IMR-90 (cell line): ENCODE measurements around the gene CRYBG3. TPM values are rescaled to one million over a fixed set of nuclear protein-coding genes. Genes with fewer than 3 reads are reported as not detected.

Source experiments
- ATAC-seq: fragments of 200-7000 bp; cut with Tn5 transposase; 2 replicates; pipeline ENCODE4 v1.9.1; 2020; ENCODE audit warnings: low read depth, mild to moderate bottlenecking, moderate library complexity
- BruUV-seq: library from RNA; stranded (reverse); fragments of 400-500 nt; replicated peaks from 2 replicates; lab custom pipeline; 2021; lab: Mats Ljungman, UMichigan
- CTCF ChIA-PET: fragments of 300-600 bp; formaldehyde crosslinking; extraction: SDS; loops from one replicate; lab custom pipeline; 2021; ENCODE audit warnings: antibody characterized with exemption; lab: Yijun Ruan, JAX
- POLR2A ChIA-PET: fragments of 300-600 bp; sonication (Branson Sonifier 250); formaldehyde crosslinking; loops from one replicate; lab custom pipeline; 2022; ENCODE audit warnings: antibody characterized with exemption; ENCODE audit not compliant: unreplicated experiment; lab: Charles Lee
- DNase-seq: peaks from one replicate; pipeline ENCODE4 v3.0.0; 2013
- H2AFZ ChIP-seq: replicated peaks from 2 replicates; pipeline ENCODE3; 2013; ENCODE audit warnings: low read length, mild to moderate bottlenecking; ENCODE audit not compliant: poor library complexity
- H2AK5ac ChIP-seq: 2 replicates; pipeline ENCODE4 v1.6.1; 2013; ENCODE audit warnings: low read depth, low read length, inconsistent platforms
- H2AK9ac ChIP-seq: replicated peaks from 2 replicates; pipeline ENCODE3; 2013; ENCODE audit warnings: mild to moderate bottlenecking, low read depth, low read length, moderate library complexity; ENCODE audit not compliant: poor library complexity
- H2BK120ac ChIP-seq: 2 replicates; pipeline ENCODE4 v1.6.1; 2013; ENCODE audit warnings: low read depth, low read length, inconsistent platforms
- H2BK15ac ChIP-seq: 3 replicates; pipeline ENCODE4 v1.6.1; 2013; ENCODE audit warnings: low read depth, low read length, inconsistent platforms
- H2BK20ac ChIP-seq: 2 replicates; pipeline ENCODE4 v1.6.1; 2013; ENCODE audit warnings: low read depth, mild to moderate bottlenecking, inconsistent platforms, low read length, moderate library complexity
- H2BK5ac ChIP-seq: 2 replicates; pipeline ENCODE4 v1.6.1; 2013; ENCODE audit warnings: mild to moderate bottlenecking, low read depth, low read length, inconsistent platforms; ENCODE audit not compliant: poor library complexity, severe bottlenecking
- H3K14ac ChIP-seq: replicated peaks from 2 replicates; pipeline ENCODE4 v1.6.1; 2013; ENCODE audit warnings: low read depth, low read length, inconsistent platforms
- H3K18ac ChIP-seq: 2 replicates; pipeline ENCODE4 v1.6.1; 2013; ENCODE audit warnings: low read depth, low read length, control low read depth
- H3K23ac ChIP-seq: 2 replicates; pipeline ENCODE4 v1.6.1; 2013; ENCODE audit warnings: low read depth, low read length, inconsistent platforms
- H3K27ac ChIP-seq: 2 replicates; pipeline ENCODE4 v1.5.1; 2013; ENCODE audit warnings: mild to moderate bottlenecking, control low read depth, low read length; ENCODE audit not compliant: insufficient read depth
- H3K27me3 ChIP-seq: 2 replicates; pipeline ENCODE4 v1.6.1; 2013; ENCODE audit warnings: low read length; ENCODE audit not compliant: control insufficient read depth, insufficient read depth
- H3K36me3 ChIP-seq: 2 replicates; pipeline ENCODE4 v1.6.1; 2013; ENCODE audit warnings: low read length, mixed read lengths; ENCODE audit not compliant: control insufficient read depth, insufficient read depth
- H3K4ac ChIP-seq: 2 replicates; pipeline ENCODE4 v1.6.1; 2013; ENCODE audit warnings: low read depth, low read length, inconsistent platforms
- H3K4me1 ChIP-seq: 2 replicates; pipeline ENCODE4 v1.6.1; 2013; ENCODE audit warnings: low read length, mixed read lengths; ENCODE audit not compliant: control insufficient read depth, insufficient read depth
- H3K4me2 ChIP-seq: 2 replicates; pipeline ENCODE4 v1.6.1; 2013; ENCODE audit warnings: low read depth, mild to moderate bottlenecking, control low read depth, low read length, moderate library complexity
- H3K4me3 ChIP-seq: 2 replicates; pipeline ENCODE4 v1.5.1; 2013; ENCODE audit warnings: low read depth, mild to moderate bottlenecking, control low read depth, low read length, moderate library complexity; ENCODE audit not compliant: insufficient read depth
- H3K56ac ChIP-seq: 2 replicates; pipeline ENCODE4 v1.6.1; 2013; ENCODE audit warnings: low read length, inconsistent platforms; ENCODE audit not compliant: insufficient read depth; ENCODE audit errors: extremely low read depth
- H3K79me1 ChIP-seq, 2 experiments: 2 replicates each; pipeline ENCODE4 v1.6.1; 2013; ENCODE audit warnings: low read length in 2 of 2, inconsistent platforms in 1 of 2, low read depth in 1 of 2
- H3K9ac ChIP-seq: 2 replicates; pipeline ENCODE4 v1.6.1; 2013; ENCODE audit warnings: low read depth, low read length, control low read depth
- H3K9me1 ChIP-seq: 2 replicates; pipeline ENCODE4 v1.6.1; 2013; ENCODE audit warnings: low read length, inconsistent platforms; ENCODE audit not compliant: insufficient read depth
- H3K9me3 ChIP-seq: 2 replicates; pipeline ENCODE4 v1.6.1; 2013; ENCODE audit warnings: low read length; ENCODE audit not compliant: control insufficient read depth, insufficient read depth
- H4K20me1 ChIP-seq: 2 replicates; pipeline ENCODE4 v1.6.1; 2013; ENCODE audit warnings: low read length, inconsistent platforms; ENCODE audit not compliant: insufficient read depth
- H4K5ac ChIP-seq: 2 replicates; pipeline ENCODE4 v1.6.1; 2013; ENCODE audit warnings: mild to moderate bottlenecking, low read depth, low read length, control low read depth
- H4K8ac ChIP-seq, 2 experiments: 2 replicates each; pipeline ENCODE4 v1.6.1; 2013; ENCODE audit warnings: low read depth in 2 of 2, low read length in 2 of 2, control low read depth in 1 of 2, inconsistent platforms in 1 of 2
- H4K91ac ChIP-seq: 2 replicates; pipeline ENCODE4 v1.6.1; 2013; ENCODE audit warnings: low read depth, low read length, inconsistent platforms; ENCODE audit not compliant: insufficient read depth
- BHLHE40 ChIP-seq: fragments of 150-350 bp; IDR thresholded peaks from 2 replicates; pipeline ENCODE4 v1.6.1; 2016; ENCODE audit warnings: mild to moderate bottlenecking, low read depth, low read length
- CEBPB ChIP-seq: IDR thresholded peaks from 2 replicates; pipeline ENCODE4 v1.6.1; 2012; ENCODE audit warnings: low read depth, low read length, improper control_type of control experiment
- CHD1 ChIP-seq: IDR thresholded peaks from 2 replicates; pipeline ENCODE4 v1.6.1; 2012; ENCODE audit warnings: low read depth, low read length, improper control_type of control experiment
- MXI1 ChIP-seq: IDR thresholded peaks from 2 replicates; pipeline ENCODE4 v1.6.1; 2012; ENCODE audit warnings: low read depth, mild to moderate bottlenecking, low read length, moderate library complexity, borderline replicate concordance
- NFE2L2 ChIP-seq: fragments of 150-350 bp; IDR thresholded peaks from 2 replicates; pipeline ENCODE4 v1.6.1; 2016; ENCODE audit warnings: low read depth, mild to moderate bottlenecking, low read length
- POLR2A ChIP-seq: IDR thresholded peaks from 2 replicates; pipeline ENCODE4 v1.6.1; 2012; ENCODE audit warnings: mild to moderate bottlenecking, low read depth, low read length
- RAD21 ChIP-seq: IDR thresholded peaks from 2 replicates; pipeline ENCODE4 v1.6.1; 2012; ENCODE audit warnings: low read length, improper control_type of control experiment
- RCOR1 ChIP-seq: IDR thresholded peaks from 2 replicates; pipeline ENCODE4 v1.6.1; 2012; ENCODE audit warnings: mild to moderate bottlenecking, low read length, improper control_type of control experiment; ENCODE audit not compliant: insufficient replicate concordance
- RFX5 ChIP-seq: IDR thresholded peaks from 2 replicates; pipeline ENCODE4 v1.8.0; 2012; ENCODE audit warnings: low read depth, mild to moderate bottlenecking, low read length, moderate library complexity
- WGBS, 2 experiments: methylation state at CpG; one replicate each; pipeline versions ENCODE4 v1.1.5 to v1.1.7; 2013; ENCODE audit warnings: missing lambda C conversion rate in 2 of 2; ENCODE audit not compliant: insufficient read length in 1 of 2; ENCODE audit errors: extremely low coverage in 2 of 2; 5-methylcytosine and 5-hydroxymethylcytosine counted together
- dilution Hi-C: fragments of 300-500 bp; cut with HindIII; formaldehyde crosslinking; loops from one replicate; pipeline ENCODE4 v1.14.3; 2018; ENCODE audit warnings: low sequenced_read_pairs; ENCODE audit not compliant: unreplicated experiment
- in situ Hi-C: fragments of 300-500 bp; cut with MboI; formaldehyde crosslinking; loops from 3 replicates; pipeline ENCODE4 v1.14.3; 2019; ENCODE audit warnings: low sequenced_read_pairs, inconsistent platforms, mixed read lengths
- intact Hi-C: fragments of 100-400 bp; cut with micrococcal nuclease; formaldehyde crosslinking; loops from 2 replicates; pipeline ENCODE4 v1.10.0; 2022
- polyA plus RNA-seq, 3 experiments: library from polyadenylated mRNA; depleted of rRNA; stranded (reverse); fragments of >200 nt; gene quantifications; 2 replicates each; pipeline ENCODE4 v1.2.3, GENCODE V29; 2012; ENCODE audit warnings: low replicate concordance in 1 of 3
- total RNA-seq: library from RNA; depleted of rRNA; stranded (reverse); fragments of >200 nt; gene quantifications from 2 replicates; pipeline ENCODE4 v1.2.3, GENCODE V29; 2012
- TF ChIP-seq, protein P1 (sequence below): fragments of 150-350 bp; IDR thresholded peaks from 2 replicates; pipeline ENCODE4 v1.6.1; 2016; ENCODE audit warnings: low read depth, mild to moderate bottlenecking, low read length, moderate library complexity, borderline replicate concordance
- TF ChIP-seq, protein P2 (sequence below): fragments of 150-350 bp; IDR thresholded peaks from 2 replicates; pipeline ENCODE4 v1.6.1; 2017; ENCODE audit warnings: mild to moderate bottlenecking, antibody characterized with exemption, low read length, low read depth

Gene CRYBG3
- total and polyA plus RNA-seq, 2 of the 4 experiments (the other 2 are of a cell fraction), result 4.9 to 26.2 TPM

DNA sequence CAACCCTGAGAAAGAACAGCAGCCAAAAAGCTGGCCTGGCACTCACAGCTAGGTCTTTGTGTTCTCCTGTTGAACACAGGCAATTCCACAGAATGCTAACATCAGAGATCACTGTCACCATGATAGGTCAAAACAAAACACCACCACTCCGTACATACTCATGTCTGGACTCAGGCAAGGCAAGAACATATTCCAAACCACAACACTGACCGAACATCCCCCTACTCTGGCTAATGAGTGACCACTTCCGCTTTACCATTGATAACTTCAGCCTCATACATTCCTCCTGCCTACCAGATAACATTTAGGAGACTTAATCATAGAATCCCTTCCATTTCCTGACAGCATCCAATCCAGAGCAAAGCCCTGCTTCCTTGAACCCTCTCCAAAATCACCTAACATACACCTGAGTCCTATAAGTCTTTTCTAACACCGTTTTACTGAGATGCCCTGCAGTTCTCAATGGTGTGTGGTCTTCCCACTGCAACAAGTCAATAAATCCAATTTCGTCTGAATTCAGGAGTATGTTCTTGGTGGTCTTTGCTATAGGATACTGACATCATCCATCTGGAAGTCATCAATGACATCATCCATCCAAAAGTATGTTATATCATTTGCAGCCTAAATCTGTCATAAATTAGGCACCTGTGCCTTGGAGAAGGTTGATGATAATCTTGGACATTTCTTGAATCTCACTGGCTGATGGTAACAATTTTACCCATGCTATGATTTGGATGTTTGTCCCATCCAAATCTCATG lies 126.7 kb downstream of the CRYBG3 start:
- WGBS, 2 experiments, result 100% methylated on average over 1 of the region's 5 CpGs; no CpG with 5 or more reads in 1 of the 2 experiments
- H3K4ac ChIP-seq, result no peak overlapping the region
- dilution Hi-C loops, result no loop called here
- no peak overlapping the region for H4K5ac ChIP-seq
- no peak overlapping the region for H3K4me2 ChIP-seq
- no TSS peak for BruUV-seq
- ATAC-seq (no peak), DNase-seq (no peak)
- no peak overlapping the region for H4K91ac ChIP-seq
- H4K20me1 ChIP-seq, result no peaks in the 10 kb centered on the region
- peaks cover 5% of the 10 kb centered on the region for H3K4me1 ChIP-seq
- H3K36me3 ChIP-seq, result peaks cover 29% of the 10 kb centered on the region
- H2AFZ ChIP-seq, result no peak overlapping the region
- in situ Hi-C loops, result no loop called here
- no peaks in the 10 kb centered on the region for H3K27me3 ChIP-seq
- H4K8ac ChIP-seq, result no peak overlapping the region
- peaks cover 0 to 5% of the 10 kb centered on the region in 2 experiments; a peak in 1 of 4 replicates for H3K79me1 ChIP-seq
- no peak overlapping the region for H3K14ac ChIP-seq
- no peak overlapping the region for H3K27ac ChIP-seq
- ChIA-PET CTCF (no interaction called here), POLR2A (no interaction called here)
- H3K56ac ChIP-seq, result no peak overlapping the region
- H2BK120ac ChIP-seq, result no peak overlapping the region
- no peak overlapping the region for H2BK5ac ChIP-seq
- no peak overlapping the region for H2BK20ac ChIP-seq
- H3K4me3 ChIP-seq, result no peak overlapping the region
- H3K9me1 ChIP-seq, result no peaks in the 10 kb centered on the region
- no peak overlapping the region for H3K23ac ChIP-seq
- H3K9ac ChIP-seq, result no peak overlapping the region
- intact Hi-C loops, result no loop called here
- no peak overlapping the region for H3K18ac ChIP-seq
- H3K9me3 ChIP-seq, result no peaks in the 10 kb centered on the region
- TF ChIP-seq POLR2A (no peak), CHD1 (no peak), RFX5 (no peak), MXI1 (no peak), NFE2L2 (no peak), RCOR1 (no peak), RAD21 (no peak), BHLHE40 (no peak), CEBPB (no peak)
- TF ChIP-seq, protein P1, sequence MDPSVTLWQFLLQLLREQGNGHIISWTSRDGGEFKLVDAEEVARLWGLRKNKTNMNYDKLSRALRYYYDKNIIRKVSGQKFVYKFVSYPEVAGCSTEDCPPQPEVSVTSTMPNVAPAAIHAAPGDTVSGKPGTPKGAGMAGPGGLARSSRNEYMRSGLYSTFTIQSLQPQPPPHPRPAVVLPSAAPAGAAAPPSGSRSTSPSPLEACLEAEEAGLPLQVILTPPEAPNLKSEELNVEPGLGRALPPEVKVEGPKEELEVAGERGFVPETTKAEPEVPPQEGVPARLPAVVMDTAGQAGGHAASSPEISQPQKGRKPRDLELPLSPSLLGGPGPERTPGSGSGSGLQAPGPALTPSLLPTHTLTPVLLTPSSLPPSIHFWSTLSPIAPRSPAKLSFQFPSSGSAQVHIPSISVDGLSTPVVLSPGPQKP, result no peak
- TF ChIP-seq, protein P2, sequence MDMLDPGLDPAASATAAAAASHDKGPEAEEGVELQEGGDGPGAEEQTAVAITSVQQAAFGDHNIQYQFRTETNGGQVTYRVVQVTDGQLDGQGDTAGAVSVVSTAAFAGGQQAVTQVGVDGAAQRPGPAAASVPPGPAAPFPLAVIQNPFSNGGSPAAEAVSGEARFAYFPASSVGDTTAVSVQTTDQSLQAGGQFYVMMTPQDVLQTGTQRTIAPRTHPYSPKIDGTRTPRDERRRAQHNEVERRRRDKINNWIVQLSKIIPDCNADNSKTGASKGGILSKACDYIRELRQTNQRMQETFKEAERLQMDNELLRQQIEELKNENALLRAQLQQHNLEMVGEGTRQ, result no peak
- H2AK9ac ChIP-seq, result no peak overlapping the region
- H2BK15ac ChIP-seq, result no peak overlapping the region
- H2AK5ac ChIP-seq, result no peak overlapping the region
